HEK293 (cell line): Measurements from ENCODE around the gene CCDC92.

Source experiments
- CTCF ChIA-PET: fragments of 350-600 bp; formaldehyde crosslinking; extraction: SDS; loops from one replicate; lab custom pipeline; 2021; ENCODE audit warnings: antibody characterized with exemption; lab: Yijun Ruan, JAX
- POLR2A ChIA-PET: fragments of 300-600 bp; formaldehyde crosslinking; extraction: SDS; loops from one replicate; lab custom pipeline; 2020; ENCODE audit warnings: antibody characterized with exemption, inconsistent platforms; lab: Yijun Ruan, JAX
- H3K27ac ChIP-seq: fragments of 200-500 bp; sonication (Bioruptor generic); 2 replicates; pipeline ENCODE4 v1.5.1; 2014; ENCODE audit warnings: low read depth, low read length, control low read depth, inconsistent platforms; ENCODE audit errors: extremely low read depth
- H3K36me3 ChIP-seq, 2 experiments: fragments of 200-500 bp in 1 of 2; sonication (Bioruptor generic) in 1 of 2; 1 replicate in 1 of 2; 2 replicates in 1 of 2; pipeline ENCODE4 v1.5.1; 2014 to 2017; ENCODE audit warnings: inconsistent platforms in 2 of 2, low read length in 2 of 2; ENCODE audit not compliant: control insufficient read depth in 2 of 2, insufficient read depth in 1 of 2
- H3K4me1 ChIP-seq: fragments of 200-500 bp; sonication (Bioruptor generic); 2 replicates; pipeline ENCODE4 v1.5.1; 2014; ENCODE audit warnings: mild to moderate bottlenecking, low read length, inconsistent platforms; ENCODE audit not compliant: control insufficient read depth, insufficient read depth
- H3K4me3 ChIP-seq: 2 replicates; pipeline ENCODE4 v1.5.1; 2011; ENCODE audit warnings: low read depth, mild to moderate bottlenecking, control low read depth, low read length, moderate library complexity
- H3K9me3 ChIP-seq: fragments of 200-500 bp; sonication (Bioruptor generic); 2 replicates; pipeline ENCODE4 v1.5.1; 2014; ENCODE audit warnings: low read depth, low read length, inconsistent platforms; ENCODE audit not compliant: control insufficient read depth, insufficient read depth
- HOXD13 ChIP-seq: sonication (generic); formaldehyde crosslinking; IDR thresholded peaks from 2 replicates; pipeline ENCODE4 v1.8.0; 2022; ENCODE audit warnings: missing genetic modification reagents, borderline replicate concordance
- MYNN ChIP-seq: fragments of 450-650 bp; formaldehyde crosslinking; IDR thresholded peaks from 2 replicates; pipeline ENCODE4 v1.5.1; 2016; ENCODE audit warnings: missing biosample characterization, missing genetic modification characterization, borderline replicate concordance
- REST ChIP-seq: fragments of 450-650 bp; formaldehyde crosslinking; IDR thresholded peaks from 2 replicates; pipeline ENCODE4 v1.5.1; 2016; ENCODE audit warnings: missing biosample characterization, missing genetic modification characterization
- ZBTB10 ChIP-seq: fragments of 450-650 bp; formaldehyde crosslinking; IDR thresholded peaks from 2 replicates; pipeline ENCODE4 v1.5.1; 2016; ENCODE audit warnings: missing biosample characterization, missing genetic modification characterization
- ZBTB21 ChIP-seq: fragments of 450-650 bp; formaldehyde crosslinking; IDR thresholded peaks from 2 replicates; pipeline ENCODE4 v1.5.1; 2017; ENCODE audit warnings: missing biosample characterization, missing genetic modification characterization
- ZFP37 ChIP-seq: fragments of 450-650 bp; formaldehyde crosslinking; IDR thresholded peaks from 2 replicates; pipeline ENCODE4 v1.5.1; 2016; ENCODE audit warnings: missing biosample characterization, missing genetic modification characterization
- ZFP69B ChIP-seq: fragments of 450-650 bp; formaldehyde crosslinking; IDR thresholded peaks from 2 replicates; pipeline ENCODE4 v1.5.1; 2016; ENCODE audit warnings: missing biosample characterization, missing genetic modification characterization
- ZNF132 ChIP-seq: fragments of 450-650 bp; formaldehyde crosslinking; IDR thresholded peaks from 2 replicates; pipeline ENCODE4 v1.5.1; 2017; ENCODE audit warnings: missing biosample characterization, missing genetic modification characterization, borderline replicate concordance
- ZNF155 ChIP-seq: fragments of 450-650 bp; formaldehyde crosslinking; IDR thresholded peaks from 2 replicates; pipeline ENCODE4 v1.5.1; 2016; ENCODE audit warnings: missing biosample characterization, missing genetic modification characterization
- ZNF394 ChIP-seq: fragments of 450-650 bp; formaldehyde crosslinking; IDR thresholded peaks from 2 replicates; pipeline ENCODE4 v1.5.1; 2016; ENCODE audit warnings: missing biosample characterization, missing genetic modification characterization, mild to moderate bottlenecking, moderate library complexity, borderline replicate concordance
- ZNF423 ChIP-seq: fragments of 450-650 bp; formaldehyde crosslinking; IDR thresholded peaks from 2 replicates; pipeline ENCODE4 v1.5.1; 2016; ENCODE audit warnings: missing biosample characterization, missing genetic modification characterization
- ZNF530 ChIP-seq: fragments of 450-650 bp; formaldehyde crosslinking; IDR thresholded peaks from 2 replicates; pipeline ENCODE4 v1.5.1; 2016; ENCODE audit warnings: low read depth, missing biosample characterization, missing genetic modification characterization
- ZNF610 ChIP-seq: fragments of 450-650 bp; formaldehyde crosslinking; IDR thresholded peaks from 2 replicates; pipeline ENCODE4 v1.5.1; 2016; ENCODE audit warnings: missing biosample characterization, missing genetic modification characterization, borderline replicate concordance
- ZSCAN18 ChIP-seq: fragments of 450-650 bp; formaldehyde crosslinking; IDR thresholded peaks from 2 replicates; pipeline ENCODE4 v1.5.1; 2016; ENCODE audit warnings: missing biosample characterization, missing genetic modification characterization
- ZSCAN30 ChIP-seq: fragments of 450-650 bp; IDR thresholded peaks from 2 replicates; pipeline ENCODE4 v1.5.1; 2018; ENCODE audit warnings: missing biosample characterization, mild to moderate bottlenecking, missing genetic modification characterization, moderate library complexity
- ZSCAN5A ChIP-seq: fragments of 450-650 bp; formaldehyde crosslinking; IDR thresholded peaks from 2 replicates; pipeline ENCODE4 v1.5.1; 2016; ENCODE audit warnings: missing biosample characterization, missing genetic modification characterization

The CCDC92 gene

GRCh38 chr12:123934016-123934620 lies 38.5 kb downstream of the CCDC92 start:
- Histone ChIP-seq H3K9me3 (no peaks in the 10 kb centered on the region), H3K27ac (no peak overlapping the region), H3K4me1 (no peaks in the 10 kb centered on the region), H3K4me3 (no peak overlapping the region), H3K36me3 (peaks cover 0 to 20% of the 10 kb centered on the region in 2 experiments; a peak in 1 of 3 replicates)
- TF ChIP-seq HOXD13 (CRISPR knock-in tag) = no peak
- ChIA-PET CTCF (no interaction called here), POLR2A (no interaction called here)

GRCh38 chr12:123933214-123933613 lies 39.4 kb downstream of the CCDC92 start:
- H3K9me3 ChIP-seq = no peaks in the 10 kb centered on the region
- ChIA-PET CTCF (no interaction called here), POLR2A (no interaction called here)
- H3K27ac ChIP-seq = no peak overlapping the region
- no peak for TF ChIP-seq ZFP37 (tag by site-specific recombination)
- TF ChIP-seq MYNN (tag by site-specific recombination) = no peak
- TF ChIP-seq ZSCAN5A (tag by site-specific recombination) = no peak
- no peaks in the 10 kb centered on the region for H3K4me1 ChIP-seq
- peaks cover 0 to 20% of the 10 kb centered on the region in 2 experiments; a peak in 1 of 3 replicates for H3K36me3 ChIP-seq
- H3K4me3 ChIP-seq = no peak overlapping the region

- TF ChIP-seq ZNF394 (tag by site-specific recombination) = no peak
- TF ChIP-seq ZSCAN30 (tag by site-specific recombination) = no peak
- Histone ChIP-seq H3K4me3 (no peak overlapping the region), H3K9me3 (no peaks in the 10 kb centered on the region), H3K27ac (no peak overlapping the region), H3K36me3 (peaks cover 0 to 10% of the 10 kb centered on the region in 2 experiments; a peak in 1 of 3 replicates), H3K4me1 (no peaks in the 10 kb centered on the region)
- ChIA-PET POLR2A (no interaction called here), CTCF (interaction anchor here (0.6 to 1.2 kb wide), 3 partner anchors 27 to 1215 kb away, joined by 3 to 7 read pairs (median 7); partner anchors contain the start of gene HCAR3)
Measured at GRCh38 chr12:123931686-123932321, 40.8 kb downstream of the CCDC92 start.

- POLR2A ChIA-PET = no interaction called here
- Histone ChIP-seq H3K4me1 (no peaks in the 10 kb centered on the region), H3K27ac (no peak overlapping the region), H3K36me3 (no peaks in the 10 kb centered on the region), H3K9me3 (no peaks in the 10 kb centered on the region), H3K4me3 (no peak overlapping the region)
- CTCF ChIA-PET = interaction anchor here (0.6 to 1.0 kb wide), 3 partner anchors 11 to 64 kb away, joined by 3 to 4 read pairs (median 3); no protein-coding TSS in a partner anchor
- TF ChIP-seq ZBTB21 (no peak), ZNF530 (tag by site-specific recombination) (no peak), ZFP69B (tag by site-specific recombination) (no peak), REST (tag by site-specific recombination) (no peak), ZNF423 (no peak), ZNF610 (tag by site-specific recombination) (no peak), ZNF132 (tag by site-specific recombination) (no peak), ZSCAN18 (tag by site-specific recombination) (no peak), ZBTB10 (tag by site-specific recombination) (no peak), ZNF155 (no peak)
Measured at GRCh38 chr12:123929946-123930583, 42.6 kb downstream of the CCDC92 start.
